ENCODE results near the gene CDK9.
"Not testable (repeated sequence)": the region's sequence is repeated elsewhere in the genome, so short reads cannot be mapped to it uniquely, and the experiment has no call there.

Gene CDK9

GRCh38 chr9:127754099-127755060 lies 31.5 kb upstream of the CDK9 start:
- no peak for FAIRE-seq
- TF ChIP-seq POLR2A (IDR thresholded peaks at IDR 0.05; ENCODE audit: low read depth, low read length) = no peak
- DNase-seq (ENCODE audit: insufficient read length, low spot score) = no peak

- DNase-seq (ENCODE audit: insufficient read length, low spot score) = no peak
- no peak for TF ChIP-seq POLR2A (IDR thresholded peaks at IDR 0.05; ENCODE audit: low read depth, low read length)
- no peak for FAIRE-seq
These were observed 30.5 kb upstream of the CDK9 start for GRCh38 chr9:127755061-127756060.

GRCh38 chr9:127756233-127756632 lies 29.6 kb upstream of the CDK9 start:
- no peak for FAIRE-seq
- TF ChIP-seq POLR2A (IDR thresholded peaks at IDR 0.05; ENCODE audit: low read depth, low read length) = no peak
- no peak for DNase-seq (ENCODE audit: insufficient read length, low spot score)

DNA sequence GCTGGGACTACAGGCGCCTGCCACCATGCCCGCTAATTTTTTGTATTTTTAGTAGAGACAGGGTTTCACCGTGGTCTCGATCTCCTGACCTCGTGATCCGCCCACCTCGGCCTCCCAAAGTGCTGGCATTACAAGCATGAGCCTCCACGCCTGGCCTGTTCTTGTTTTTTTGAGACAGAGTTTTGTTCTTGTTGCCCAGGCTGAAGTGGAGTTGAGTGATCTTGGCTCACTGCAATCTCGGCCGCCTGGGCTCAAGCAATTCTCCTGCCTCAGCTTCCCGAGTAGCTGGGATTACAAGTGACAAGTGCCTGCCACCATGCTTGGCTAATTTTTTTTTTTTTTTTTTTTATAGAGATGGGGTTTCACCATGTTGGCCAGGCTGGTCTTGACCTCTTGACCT lies 29.1 kb upstream of the CDK9 start:
- not testable (repeated sequence) for FAIRE-seq

DNA sequence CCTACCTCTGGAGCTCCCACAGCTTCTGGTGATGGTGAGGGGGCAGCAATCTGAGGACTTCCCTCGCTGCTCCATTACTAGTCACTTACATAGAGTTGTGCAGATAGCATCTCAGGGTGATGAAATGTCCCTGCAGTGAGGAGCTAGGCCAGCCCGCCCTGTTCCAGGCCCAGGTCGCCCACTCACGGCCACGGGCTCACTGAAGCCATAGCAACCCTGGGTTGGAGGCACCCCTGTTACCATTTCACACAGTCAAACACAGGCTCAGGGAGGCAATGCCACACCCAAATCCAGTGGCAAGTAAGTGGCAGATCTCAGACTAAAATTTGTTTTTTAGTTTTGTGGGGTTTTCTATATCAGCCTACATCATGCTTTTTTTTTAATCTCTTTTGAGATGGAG lies 27.0 kb upstream of the CDK9 start:
- no peak for FAIRE-seq

More for the DNA sequence above, 29.1 kb upstream of the CDK9 start:
- DNase-seq (ENCODE audit: insufficient read length, low spot score) = not testable (repeated sequence)

DNA sequence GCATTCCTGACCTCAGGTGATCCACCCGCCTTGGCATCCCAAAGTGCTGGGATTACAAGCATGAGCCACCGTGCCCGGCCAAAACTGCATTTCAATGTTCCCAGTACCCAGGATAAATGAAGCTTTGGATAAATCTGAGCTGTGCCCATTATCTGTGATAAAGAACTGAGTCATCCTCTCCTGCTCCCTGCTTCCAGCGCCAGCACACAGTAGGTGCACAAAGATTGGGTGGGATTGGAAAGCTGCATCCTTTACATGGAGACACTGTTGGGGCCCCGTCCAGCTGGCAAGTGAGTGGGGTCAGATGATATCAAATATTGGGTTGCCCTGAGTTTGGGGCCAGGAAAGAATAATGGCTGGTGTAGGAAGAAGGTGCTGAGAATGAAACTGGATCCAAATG lies 24.8 kb upstream of the CDK9 start:
- DNase-seq (ENCODE audit: insufficient read length, low spot score) (no peak), FAIRE-seq (no peak)
- TF ChIP-seq POLR2A (IDR thresholded peaks at IDR 0.05; ENCODE audit: low read depth, low read length) = no peak

More for the DNA sequence above, 27.0 kb upstream of the CDK9 start:
- TF ChIP-seq POLR2A (IDR thresholded peaks at IDR 0.05; ENCODE audit: low read depth, low read length) = no peak
- DNase-seq (ENCODE audit: insufficient read length, low spot score) = no peak

DNA sequence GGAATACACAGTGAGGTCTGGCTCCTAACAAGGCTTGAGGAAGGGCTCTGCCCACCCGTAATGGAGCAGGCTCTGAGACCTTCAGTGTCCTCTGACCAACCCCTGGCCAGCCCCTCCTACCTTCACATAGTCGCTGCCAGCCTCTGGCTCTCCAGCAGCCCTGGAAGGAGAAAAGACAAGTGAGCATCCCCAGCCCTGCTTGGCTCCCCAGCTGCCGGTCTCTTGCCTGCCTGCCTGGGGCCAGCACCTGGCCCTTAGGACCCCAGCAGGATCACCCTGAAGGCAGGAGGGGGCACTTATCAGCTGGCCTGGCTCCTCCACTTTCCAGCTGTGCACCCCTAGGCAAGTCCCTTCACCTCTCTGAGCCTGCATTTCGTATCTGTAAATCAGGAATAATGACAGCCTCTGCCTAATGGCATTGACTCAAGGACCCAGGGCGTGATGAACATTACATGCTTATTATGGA lies 24.3 kb upstream of the CDK9 start:
- FAIRE-seq (no peak), DNase-seq (ENCODE audit: insufficient read length, low spot score) (no peak)
- no peak for TF ChIP-seq POLR2A (IDR thresholded peaks at IDR 0.05; ENCODE audit: low read depth, low read length)

- no peak for FAIRE-seq
- TF ChIP-seq POLR2A (IDR thresholded peaks at IDR 0.05; ENCODE audit: low read depth, low read length) = no peak
- DNase-seq (ENCODE audit: insufficient read length, low spot score) = no peak
These were observed 23.6 kb upstream of the CDK9 start for GRCh38 chr9:127762111-127762676.

GRCh38 chr9:127763918-127764384 lies 21.9 kb upstream of the CDK9 start:
- FAIRE-seq (no peak), DNase-seq (ENCODE audit: insufficient read length, low spot score) (no peak)
- no peak for TF ChIP-seq POLR2A (IDR thresholded peaks at IDR 0.05; ENCODE audit: low read depth, low read length)

DNA sequence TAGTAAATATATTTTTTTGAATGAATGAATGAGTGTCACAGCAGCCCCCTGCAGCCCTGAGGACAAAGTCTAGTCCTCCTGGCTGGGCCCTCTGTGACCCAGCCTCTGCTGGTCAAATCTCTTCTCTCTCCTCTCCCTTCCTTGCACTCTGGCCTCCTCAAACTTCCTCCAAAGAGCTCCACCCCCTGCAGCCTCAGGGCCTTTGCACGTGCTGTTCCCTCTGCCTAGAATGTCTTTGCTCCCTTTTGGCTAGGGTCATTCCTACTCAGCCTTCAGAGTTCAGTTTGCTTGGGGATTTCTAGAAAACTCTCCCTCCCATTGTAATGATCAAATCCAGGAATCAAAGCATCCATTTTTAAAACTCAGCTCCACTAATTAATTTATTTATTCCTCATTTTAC lies 20.4 kb upstream of the CDK9 start:
- TF ChIP-seq POLR2A (IDR thresholded peaks at IDR 0.05; ENCODE audit: low read depth, low read length) = no peak

GRCh38 chr9:127767410-127767809 lies 18.4 kb upstream of the CDK9 start:
- no peak for FAIRE-seq

More for the DNA sequence above, 20.4 kb upstream of the CDK9 start:
- DNase-seq (ENCODE audit: insufficient read length, low spot score) (no peak), FAIRE-seq (no peak)

GRCh38 chr9:127767909-127768331 lies 17.9 kb upstream of the CDK9 start:
- TF ChIP-seq POLR2A (IDR thresholded peaks at IDR 0.05; ENCODE audit: low read depth, low read length) = no peak
- DNase-seq (ENCODE audit: insufficient read length, low spot score) (no peak), FAIRE-seq (no peak)

More at GRCh38 chr9:127767410-127767809, 18.4 kb upstream of the CDK9 start:
- no peak for TF ChIP-seq POLR2A (IDR thresholded peaks at IDR 0.05; ENCODE audit: low read depth, low read length)
- DNase-seq (ENCODE audit: insufficient read length, low spot score) = no peak

DNA sequence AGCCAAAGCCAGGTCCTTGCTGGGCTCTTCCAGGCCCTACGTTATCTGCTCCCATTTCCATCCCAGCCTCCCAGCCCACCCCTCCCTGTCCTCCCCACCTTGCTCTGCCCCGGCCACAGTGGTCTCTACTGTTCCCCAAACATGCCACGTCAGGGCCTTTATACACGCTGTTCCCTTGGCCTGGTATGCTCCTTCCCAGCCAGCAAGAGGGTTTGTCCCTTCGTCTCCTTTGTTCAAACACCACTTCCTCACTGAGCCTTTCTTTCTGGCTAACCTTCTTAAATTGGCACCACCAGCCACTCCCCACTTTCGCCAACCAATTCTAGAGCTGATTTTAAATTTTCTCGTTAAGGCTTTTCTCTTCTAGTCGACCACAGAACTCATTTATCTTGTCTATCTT lies 17.1 kb upstream of the CDK9 start:
- FAIRE-seq (no peak), DNase-seq (ENCODE audit: insufficient read length, low spot score) (no peak)
- TF ChIP-seq POLR2A (IDR thresholded peaks at IDR 0.05; ENCODE audit: low read depth, low read length) = no peak

All from H54 (cell line).